ENCODE data around the gene EMP1.

- TF ChIP-seq EP300 (IDR thresholded peaks at IDR 0.05) (no peak), CTCF (IDR thresholded peaks at IDR 0.05) (no peak)
Measured at GRCh38 chr12:13220838-13221237, 24.3 kb downstream of the EMP1 start.

Measured in ovary (tissue), 3 donors.